A549 (cell line): ENCODE results near the gene RBM3.

Source experiments
- CEBPB ChIP-seq, 2 experiments: fragments of >200 bp in 1 of 2; sonication (Bioruptor Twin) in 1 of 2; formaldehyde crosslinking in 1 of 2; IDR thresholded peaks; 2 replicates each; pipeline ENCODE4 v1.6.1; 2012 to 2016
- CTCF ChIP-seq: fragments of >200 bp; sonication (Bioruptor Twin); formaldehyde crosslinking; IDR thresholded peaks from 3 replicates; pipeline ENCODE4 v1.5.1; 2016
- EHMT2 ChIP-seq: fragments of 200-600 bp; sonication (generic); IDR thresholded peaks from 2 replicates; pipeline ENCODE4 v1.6.1; 2016; ENCODE audit warnings: antibody characterized with exemption, low read depth, mild to moderate bottlenecking, moderate library complexity
- FOXS1 ChIP-seq: fragments of 250-450 bp; sonication (Bioruptor Pico); IDR thresholded peaks from 2 replicates; pipeline ENCODE4 v1.5.0; 2020; ENCODE audit warnings: mild to moderate bottlenecking, moderate library complexity
- JUNB ChIP-seq: fragments of >200 bp; sonication (Bioruptor Twin); formaldehyde crosslinking; IDR thresholded peaks from 2 replicates; pipeline ENCODE4 v1.6.1; 2016
- KDM5A ChIP-seq: fragments of 200-600 bp; sonication (generic); IDR thresholded peaks from 2 replicates; pipeline ENCODE4 v1.6.1; 2016; ENCODE audit warnings: antibody characterized with exemption, mild to moderate bottlenecking
- NPAS2 ChIP-seq: fragments of 250-450 bp; sonication (Bioruptor Pico); IDR thresholded peaks from 2 replicates; pipeline ENCODE4 v1.8.0; 2022; ENCODE audit warnings: mild to moderate bottlenecking, moderate library complexity, borderline replicate concordance
- POLR2A ChIP-seq: IDR thresholded peaks from 2 replicates; pipeline ENCODE4 v1.6.1; 2012; ENCODE audit warnings: mild to moderate bottlenecking, low read length
- POLR2AphosphoS2 ChIP-seq: conservative IDR thresholded peaks from 2 replicates; pipeline ENCODE4 v1.6.1; 2012; ENCODE audit warnings: low read length, improper control_type of control experiment, inconsistent platforms
- SMC3 ChIP-seq: fragments of >200 bp; sonication (Bioruptor Twin); formaldehyde crosslinking; IDR thresholded peaks from 3 replicates; pipeline ENCODE4 v1.6.1; 2018; ENCODE audit warnings: inconsistent platforms
- USF2 ChIP-seq: fragments of 450-650 bp; IDR thresholded peaks from 2 replicates; pipeline ENCODE4 v1.6.1; 2014; ENCODE audit warnings: antibody characterized with exemption
- TF ChIP-seq, protein P1 (sequence below): fragments of >200 bp; sonication (Bioruptor Twin); formaldehyde crosslinking; IDR thresholded peaks from 2 replicates; pipeline ENCODE4 v1.6.1; 2016
- TF ChIP-seq, protein P2 (sequence below): fragments of 200-600 bp; sonication (generic); IDR thresholded peaks from 2 replicates; pipeline ENCODE4 v1.6.1; 2016; ENCODE audit warnings: antibody characterized with exemption, mild to moderate bottlenecking, moderate library complexity

- TF ChIP-seq EHMT2 (no peak), POLR2A (no peak), SMC3 (no peak), USF2 (no peak), CTCF (no peak), KDM5A (no peak), JUNB (no peak), CEBPB (IDR thresholded peaks at IDR 0.05) (no peak), POLR2AphosphoS2 (no peak), NPAS2 (CRISPR knock-in tag) (no peak), FOXS1 (no peak)
- TF ChIP-seq, protein P1, sequence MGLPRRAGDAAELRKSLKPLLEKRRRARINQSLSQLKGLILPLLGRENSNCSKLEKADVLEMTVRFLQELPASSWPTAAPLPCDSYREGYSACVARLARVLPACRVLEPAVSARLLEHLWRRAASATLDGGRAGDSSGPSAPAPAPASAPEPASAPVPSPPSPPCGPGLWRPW = no peak
- TF ChIP-seq, protein P2, sequence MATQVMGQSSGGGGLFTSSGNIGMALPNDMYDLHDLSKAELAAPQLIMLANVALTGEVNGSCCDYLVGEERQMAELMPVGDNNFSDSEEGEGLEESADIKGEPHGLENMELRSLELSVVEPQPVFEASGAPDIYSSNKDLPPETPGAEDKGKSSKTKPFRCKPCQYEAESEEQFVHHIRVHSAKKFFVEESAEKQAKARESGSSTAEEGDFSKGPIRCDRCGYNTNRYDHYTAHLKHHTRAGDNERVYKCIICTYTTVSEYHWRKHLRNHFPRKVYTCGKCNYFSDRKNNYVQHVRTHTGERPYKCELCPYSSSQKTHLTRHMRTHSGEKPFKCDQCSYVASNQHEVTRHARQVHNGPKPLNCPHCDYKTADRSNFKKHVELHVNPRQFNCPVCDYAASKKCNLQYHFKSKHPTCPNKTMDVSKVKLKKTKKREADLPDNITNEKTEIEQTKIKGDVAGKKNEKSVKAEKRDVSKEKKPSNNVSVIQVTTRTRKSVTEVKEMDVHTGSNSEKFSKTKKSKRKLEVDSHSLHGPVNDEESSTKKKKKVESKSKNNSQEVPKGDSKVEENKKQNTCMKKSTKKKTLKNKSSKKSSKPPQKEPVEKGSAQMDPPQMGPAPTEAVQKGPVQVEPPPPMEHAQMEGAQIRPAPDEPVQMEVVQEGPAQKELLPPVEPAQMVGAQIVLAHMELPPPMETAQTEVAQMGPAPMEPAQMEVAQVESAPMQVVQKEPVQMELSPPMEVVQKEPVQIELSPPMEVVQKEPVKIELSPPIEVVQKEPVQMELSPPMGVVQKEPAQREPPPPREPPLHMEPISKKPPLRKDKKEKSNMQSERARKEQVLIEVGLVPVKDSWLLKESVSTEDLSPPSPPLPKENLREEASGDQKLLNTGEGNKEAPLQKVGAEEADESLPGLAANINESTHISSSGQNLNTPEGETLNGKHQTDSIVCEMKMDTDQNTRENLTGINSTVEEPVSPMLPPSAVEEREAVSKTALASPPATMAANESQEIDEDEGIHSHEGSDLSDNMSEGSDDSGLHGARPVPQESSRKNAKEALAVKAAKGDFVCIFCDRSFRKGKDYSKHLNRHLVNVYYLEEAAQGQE = no peak
Measured at GRCh38 chrX:48560681-48561080, 13.6 kb upstream of the RBM3 start.
